GM12891 (cell line): ENCODE results near the gene EED.

ENCODE experiments used
- PAX5 ChIP-seq: IDR thresholded peaks from 2 replicates; pipeline ENCODE4 v1.6.1; 2011; ENCODE audit warnings: low read length, moderate library complexity, mild to moderate bottlenecking; ENCODE audit not compliant: insufficient read depth, severe bottlenecking
- POLR2A ChIP-seq: IDR thresholded peaks from 2 replicates; pipeline ENCODE4 v1.6.1; 2011; ENCODE audit warnings: low read depth, low read length, control low read depth
- POLR2AphosphoS5 ChIP-seq: IDR thresholded peaks from 2 replicates; pipeline ENCODE4 v1.6.1; 2011; ENCODE audit warnings: low read depth, low read length, control low read depth
- POU2F2 ChIP-seq: IDR thresholded peaks from 2 replicates; pipeline ENCODE4 v1.6.1; 2011; ENCODE audit warnings: low read depth, mild to moderate bottlenecking, control low read depth, low read length, moderate library complexity
- SPI1 ChIP-seq: IDR thresholded peaks from 2 replicates; pipeline ENCODE4 v1.6.1; 2011; ENCODE audit warnings: low read depth, low read length, control low read depth
- TAF1 ChIP-seq: IDR thresholded peaks from 2 replicates; pipeline ENCODE4 v1.6.1; 2011; ENCODE audit warnings: low read depth, low read length, control low read depth

GRCh38 chr11:86194998-86195397, 49.6 kb upstream of the EED start:
- TF ChIP-seq POLR2A (no peak), POLR2AphosphoS5 (no peak), TAF1 (no peak), POU2F2 (no peak), SPI1 (no peak), PAX5 (no peak)
